Muscle layer of duodenum (tissue), 2 donors: ENCODE results near the gene RUNX1.
A peak's percentile ranks its signal among the peaks of the same experiment; 100 is the strongest.

Experiments
- H3K27ac ChIP-seq: one replicate; pipeline ENCODE4 v1.7.0; 2013; ENCODE audit warnings: mild to moderate bottlenecking, low read length
- H3K27me3 ChIP-seq: one replicate; pipeline ENCODE4 v1.7.0; 2013; ENCODE audit warnings: low read depth, mild to moderate bottlenecking, control low read depth, low read length
- H3K36me3 ChIP-seq, 2 donors: one replicate each; pipeline ENCODE4 v1.7.0; 2013; ENCODE audit warnings: low read length in 2 of 2, control low read depth in 1 of 2, mild to moderate bottlenecking in 1 of 2; ENCODE audit not compliant: insufficient read depth in 2 of 2, control insufficient read depth in 1 of 2
- H3K4me1 ChIP-seq, 2 donors: one replicate each; pipeline ENCODE4 v1.7.0; 2013; ENCODE audit warnings: low read length in 2 of 2, mild to moderate bottlenecking in 2 of 2, control low read depth in 1 of 2, moderate library complexity in 1 of 2; ENCODE audit not compliant: insufficient read depth in 2 of 2, control insufficient read depth in 1 of 2
- H3K4me3 ChIP-seq, 2 donors: one replicate each; pipeline ENCODE4 v1.7.0; 2013; ENCODE audit warnings: low read length in 2 of 2, low read depth in 1 of 2, mild to moderate bottlenecking in 1 of 2
- H3K9me3 ChIP-seq, 2 donors: one replicate each; pipeline ENCODE4 v1.7.0; 2013; ENCODE audit warnings: low read length in 2 of 2, control low read depth in 1 of 2, mild to moderate bottlenecking in 1 of 2; ENCODE audit not compliant: control insufficient read depth in 1 of 2
- donor health status: healthy.

Gene RUNX1

DNA sequence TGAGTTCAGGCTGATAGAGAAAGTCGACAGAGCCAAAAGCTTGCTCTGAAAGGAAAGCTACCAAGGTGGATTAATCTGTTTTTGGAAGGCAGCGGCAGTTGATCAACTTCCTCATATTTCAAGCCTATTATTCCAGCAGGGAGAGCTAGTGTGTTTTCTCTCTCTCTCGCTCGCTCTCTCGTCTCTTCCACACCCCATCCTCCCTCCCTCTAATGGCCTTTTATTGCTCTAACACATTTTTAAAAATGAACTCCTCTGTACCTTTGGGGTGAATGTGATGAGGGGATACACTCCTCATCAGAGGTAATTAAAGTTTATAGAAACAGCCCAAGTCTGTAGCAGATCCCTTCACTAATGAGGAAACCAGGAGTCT lies 253.9 kb downstream of the RUNX1 start:
- Histone ChIP-seq H3K27me3 (no peaks in the 10 kb centered on the region), H3K4me3 (no peak overlapping the region), H3K9me3 (no peaks in the 10 kb centered on the region), H3K4me1 (peaks cover 12 to 17% of the 10 kb centered on the region in 2 donors), H3K36me3 (peaks cover 9 to 14% of the 10 kb centered on the region in 2 donors), H3K27ac (peak overlapping the region; percentile 76)

DNA sequence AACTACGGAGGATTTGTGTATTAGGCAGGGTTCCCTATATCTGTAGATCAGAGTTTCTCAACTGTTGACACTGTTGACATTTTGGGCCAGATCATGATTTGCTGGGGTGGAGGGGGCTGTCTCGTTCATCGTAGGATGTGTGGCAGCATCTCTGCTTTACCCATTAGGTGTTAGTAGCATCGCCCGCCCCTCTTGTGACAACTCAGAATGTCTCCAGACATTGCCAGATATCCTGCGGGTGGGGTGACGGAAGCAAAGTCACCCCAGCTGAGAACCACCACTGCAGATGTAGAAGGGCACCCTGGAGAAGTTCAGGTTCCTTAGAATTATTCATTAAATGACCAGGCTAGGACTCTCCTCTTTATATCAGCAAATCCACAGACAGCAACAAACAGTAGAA lies 254.4 kb downstream of the RUNX1 start:
- Histone ChIP-seq H3K4me3 (no peak overlapping the region), H3K4me1 (peaks cover 12 to 17% of the 10 kb centered on the region in 2 donors), H3K27me3 (no peaks in the 10 kb centered on the region), H3K9me3 (no peaks in the 10 kb centered on the region), H3K36me3 (peaks cover 9 to 14% of the 10 kb centered on the region in 2 donors), H3K27ac (peak overlapping the region; percentile 76)

DNA sequence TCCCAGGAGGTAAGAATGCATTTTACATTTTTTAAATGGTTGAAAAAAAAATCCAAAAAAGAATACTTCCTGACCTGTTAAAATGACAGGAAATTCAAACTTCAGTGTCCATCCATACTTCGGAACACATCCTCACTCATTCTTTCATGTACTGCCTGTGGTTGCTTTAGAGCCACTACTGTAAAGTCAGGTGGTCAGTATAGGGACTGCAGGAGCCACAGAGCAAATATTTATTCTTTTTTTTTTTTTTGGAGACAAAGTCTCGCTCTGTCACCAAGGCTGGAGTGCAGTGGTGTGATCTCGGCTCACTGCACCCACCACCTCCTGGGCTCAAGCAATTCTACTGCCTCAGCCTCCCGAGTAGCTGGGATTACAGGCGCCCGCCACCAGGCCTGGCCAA lies 255.6 kb downstream of the RUNX1 start:
- Histone ChIP-seq H3K4me3 (no peak overlapping the region), H3K36me3 (peaks cover 5 to 14% of the 10 kb centered on the region in 2 donors), H3K9me3 (no peaks in the 10 kb centered on the region), H3K4me1 (peaks cover 12 to 17% of the 10 kb centered on the region in 2 donors), H3K27me3 (no peaks in the 10 kb centered on the region), H3K27ac (no peak overlapping the region)

DNA sequence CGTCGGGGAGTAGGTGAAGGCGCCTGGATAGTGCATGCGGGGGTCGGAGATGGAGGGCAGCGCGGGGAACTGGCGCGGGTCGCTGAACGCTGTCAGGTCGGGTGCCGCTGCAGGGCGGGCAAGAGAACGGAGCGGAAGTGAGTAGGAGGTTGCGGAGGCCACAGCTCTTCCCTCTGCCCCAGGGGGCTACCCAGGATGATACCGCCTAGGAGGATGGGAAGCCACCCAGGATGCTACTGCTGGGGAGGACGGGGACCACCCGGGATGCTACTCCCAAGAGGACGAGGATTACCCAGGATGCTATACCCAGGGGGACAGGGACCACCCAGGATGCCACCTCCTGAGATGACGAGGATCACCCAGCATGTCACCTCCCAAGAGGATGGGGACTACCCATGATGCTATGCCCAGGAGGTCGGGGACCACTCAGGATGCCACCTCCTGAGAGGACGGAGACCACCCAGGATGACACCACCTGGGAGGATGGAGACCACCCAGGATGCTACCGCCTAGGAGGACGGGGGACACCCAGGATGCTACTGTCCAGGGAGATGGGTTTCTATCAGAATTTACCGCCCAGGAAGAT lies 256.5 kb downstream of the RUNX1 start:
- H3K36me3 ChIP-seq: peaks cover 5 to 10% of the 10 kb centered on the region in 2 donors
- H3K4me3 ChIP-seq: no peak overlapping the region
- no peaks in the 10 kb centered on the region for H3K27me3 ChIP-seq

DNA sequence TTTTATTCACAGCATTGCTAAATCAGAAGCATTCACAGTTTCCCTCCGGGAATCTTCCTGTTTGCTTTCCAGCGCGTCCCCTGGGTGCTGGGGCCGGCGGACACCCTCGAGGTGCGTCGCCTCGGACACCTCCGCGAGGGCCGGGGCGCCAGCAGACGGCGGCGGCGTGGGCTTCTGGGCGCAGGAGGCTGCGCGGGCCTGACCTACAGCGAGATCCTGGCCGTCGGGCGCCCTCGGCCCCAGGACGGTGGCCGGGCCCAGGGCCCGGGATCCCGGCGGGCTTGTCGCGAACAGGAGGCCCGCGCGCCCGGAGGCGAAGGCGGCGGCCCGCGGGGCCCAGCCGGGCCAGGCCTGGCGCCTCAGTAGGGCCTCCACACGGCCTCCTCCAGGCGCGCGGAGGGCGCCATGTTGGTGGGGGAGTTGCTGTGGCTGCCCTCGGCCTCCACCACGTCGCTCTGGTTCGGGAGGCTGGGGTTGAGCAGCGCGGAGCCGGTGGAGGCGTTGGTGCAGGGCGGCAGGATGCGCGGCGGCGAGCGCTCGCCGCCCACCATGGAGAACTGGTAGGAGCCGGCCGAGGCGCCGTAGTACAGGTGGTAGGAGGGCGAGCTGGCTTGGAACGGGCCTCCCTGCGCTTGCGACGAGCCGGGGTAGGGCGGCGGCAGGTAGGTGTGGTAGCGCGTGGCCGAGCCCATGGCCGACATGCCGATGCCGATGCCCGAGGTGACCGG lies 257.2 kb downstream of the RUNX1 start:
- Histone ChIP-seq H3K27ac (no peak overlapping the region), H3K4me1 (peaks cover 9 to 17% of the 10 kb centered on the region in 2 donors), H3K4me3 (no peak overlapping the region), H3K36me3 (peaks cover 5 to 10% of the 10 kb centered on the region in 2 donors), H3K27me3 (no peaks in the 10 kb centered on the region), H3K9me3 (no peaks in the 10 kb centered on the region)

More for the DNA sequence above, 256.5 kb downstream of the RUNX1 start:
- Histone ChIP-seq H3K27ac (no peak overlapping the region), H3K9me3 (no peaks in the 10 kb centered on the region), H3K4me1 (peaks cover 12 to 17% of the 10 kb centered on the region in 2 donors)

DNA sequence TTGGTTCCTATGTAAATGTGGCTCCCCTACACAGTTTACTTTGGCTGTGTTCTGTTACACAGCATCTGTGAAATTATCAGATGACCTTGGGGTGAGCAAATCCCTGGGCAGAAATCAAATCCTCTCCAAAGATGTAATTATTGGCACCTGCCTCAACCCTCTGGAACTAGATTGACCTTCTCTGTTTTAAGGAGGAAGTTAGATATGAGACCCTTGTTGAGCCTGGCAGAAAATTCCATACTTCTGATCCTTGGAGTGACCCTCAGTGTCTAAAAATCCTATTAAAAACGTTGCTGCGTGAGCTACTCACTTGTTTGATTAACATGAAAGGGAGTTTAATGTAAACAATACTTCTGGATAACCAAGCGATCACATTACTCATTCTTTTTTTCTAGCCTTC lies 258.3 kb downstream of the RUNX1 start:
- no peak overlapping the region for H3K4me3 ChIP-seq
- H3K4me1 ChIP-seq: peaks cover 7 to 10% of the 10 kb centered on the region in 2 donors
- H3K36me3 ChIP-seq: peaks cover 5 to 10% of the 10 kb centered on the region in 2 donors
- H3K27me3 ChIP-seq: no peaks in the 10 kb centered on the region
- H3K9me3 ChIP-seq: no peaks in the 10 kb centered on the region
- H3K27ac ChIP-seq: no peak overlapping the region

DNA sequence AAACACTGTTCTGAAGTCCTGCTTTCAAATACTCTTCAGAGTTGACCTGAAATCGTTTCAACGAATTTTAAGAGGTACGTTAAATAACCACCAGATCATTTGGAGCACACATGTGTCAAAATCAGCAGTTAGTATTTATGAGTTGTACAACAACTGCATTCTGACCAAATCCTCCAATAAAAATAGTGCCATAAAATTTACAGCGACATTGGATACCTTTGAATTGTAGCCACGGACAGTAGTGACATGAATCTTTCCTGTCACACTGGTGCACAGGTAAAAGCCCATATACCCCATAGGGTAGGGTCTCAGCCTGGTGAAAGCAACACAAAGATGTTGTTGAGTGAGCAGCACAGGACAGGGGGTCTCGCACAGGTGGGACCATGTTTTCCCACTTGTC lies 258.8 kb downstream of the RUNX1 start:
- Histone ChIP-seq H3K9me3 (no peaks in the 10 kb centered on the region), H3K4me1 (peaks cover 3 to 6% of the 10 kb centered on the region in 2 donors), H3K36me3 (peaks cover 5 to 10% of the 10 kb centered on the region in 2 donors), H3K4me3 (no peak overlapping the region), H3K27ac (no peak overlapping the region), H3K27me3 (no peaks in the 10 kb centered on the region)

DNA sequence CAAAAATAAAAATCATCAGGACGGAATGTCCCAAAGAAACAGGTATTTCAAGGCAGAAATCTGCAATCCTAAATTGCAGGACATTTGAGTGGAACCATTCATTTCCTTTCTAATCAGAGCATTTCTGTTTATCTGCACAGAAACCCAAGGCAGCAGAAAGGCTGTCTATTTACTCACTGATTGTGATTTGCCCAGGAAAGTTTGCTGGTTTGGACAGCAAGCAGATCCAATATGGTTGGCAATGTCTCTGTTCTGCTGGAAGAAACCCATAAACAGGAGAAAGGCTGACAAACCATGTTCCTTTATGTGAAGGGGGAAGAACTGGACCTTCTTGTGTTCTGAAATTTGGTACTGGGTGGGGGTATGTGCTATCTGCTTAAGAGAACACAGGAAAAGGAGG lies 260.2 kb downstream of the RUNX1 start:
- Histone ChIP-seq H3K4me3 (no peak overlapping the region), H3K27me3 (no peaks in the 10 kb centered on the region), H3K27ac (no peak overlapping the region), H3K36me3 (peaks cover 0 to 5% of the 10 kb centered on the region in 2 donors), H3K4me1 (no peaks in the 10 kb centered on the region), H3K9me3 (no peaks in the 10 kb centered on the region)

DNA sequence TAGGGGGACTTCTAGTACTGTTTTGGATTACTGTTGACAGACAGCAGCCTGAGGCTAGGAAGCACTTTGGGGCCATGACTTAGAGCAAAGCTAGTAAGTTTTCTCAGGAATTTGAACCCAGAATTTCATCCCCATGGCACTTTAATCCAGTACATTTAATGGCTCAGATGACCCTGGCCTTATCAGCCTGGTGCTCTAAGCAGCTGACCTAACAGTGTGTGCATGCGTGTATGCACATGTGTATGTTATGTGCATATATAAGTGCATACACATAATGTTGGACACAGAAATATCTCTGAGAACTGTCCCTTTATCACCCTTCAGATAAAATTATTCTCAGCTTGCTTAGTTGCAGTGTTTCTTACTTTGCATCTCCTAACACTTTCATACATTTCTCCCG lies 265.3 kb downstream of the RUNX1 start:
- no peaks in the 10 kb centered on the region for H3K4me1 ChIP-seq
- no peak overlapping the region for H3K4me3 ChIP-seq
- no peak overlapping the region for H3K27ac ChIP-seq
- H3K36me3 ChIP-seq: no peaks in the 10 kb centered on the region
- no peaks in the 10 kb centered on the region for H3K9me3 ChIP-seq
- no peaks in the 10 kb centered on the region for H3K27me3 ChIP-seq

DNA sequence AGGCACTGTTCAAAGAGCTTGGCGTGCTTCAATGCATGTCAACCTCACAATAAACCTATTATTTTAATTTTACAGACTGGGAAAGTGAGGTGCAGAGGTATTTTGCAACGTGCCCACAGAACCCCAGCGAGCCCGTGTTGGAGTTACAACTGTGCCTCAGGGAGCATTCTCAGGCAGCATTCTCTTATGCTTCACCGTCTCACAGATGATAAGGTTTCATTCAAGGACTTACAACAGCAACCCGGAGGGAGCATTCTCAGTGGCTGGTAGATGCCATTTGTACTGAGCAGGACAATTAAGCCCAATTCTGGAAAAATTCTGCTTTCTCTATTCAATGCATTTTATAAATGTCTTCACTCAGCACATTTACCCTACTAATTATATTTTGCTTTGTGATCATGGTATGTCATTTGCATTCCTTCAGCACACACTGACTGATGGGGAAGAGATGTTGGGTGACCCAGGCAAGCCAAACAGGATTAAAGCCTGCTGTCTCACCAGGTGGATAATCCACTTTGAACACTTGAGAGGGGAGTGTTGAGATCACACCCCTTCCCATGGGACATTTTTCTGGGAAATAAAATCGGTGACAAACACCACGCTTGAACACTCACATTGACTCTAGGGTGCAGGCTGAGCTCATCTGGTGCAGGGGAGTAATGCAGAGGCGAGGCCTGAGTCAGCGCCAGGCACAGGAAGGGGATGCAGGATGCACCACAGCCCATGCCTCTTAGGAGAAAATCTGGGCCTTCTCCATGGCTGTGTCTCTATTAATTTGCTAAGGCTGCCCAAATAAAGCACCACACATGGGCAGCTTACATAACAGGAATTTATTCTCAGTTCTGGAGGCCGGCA lies 266.4 kb downstream of the RUNX1 start:
- H3K4me3 ChIP-seq: no peak overlapping the region
- H3K36me3 ChIP-seq: no peaks in the 10 kb centered on the region
- H3K27me3 ChIP-seq: no peaks in the 10 kb centered on the region
- H3K27ac ChIP-seq: no peak overlapping the region
- H3K4me1 ChIP-seq: no peaks in the 10 kb centered on the region
- no peaks in the 10 kb centered on the region for H3K9me3 ChIP-seq

DNA sequence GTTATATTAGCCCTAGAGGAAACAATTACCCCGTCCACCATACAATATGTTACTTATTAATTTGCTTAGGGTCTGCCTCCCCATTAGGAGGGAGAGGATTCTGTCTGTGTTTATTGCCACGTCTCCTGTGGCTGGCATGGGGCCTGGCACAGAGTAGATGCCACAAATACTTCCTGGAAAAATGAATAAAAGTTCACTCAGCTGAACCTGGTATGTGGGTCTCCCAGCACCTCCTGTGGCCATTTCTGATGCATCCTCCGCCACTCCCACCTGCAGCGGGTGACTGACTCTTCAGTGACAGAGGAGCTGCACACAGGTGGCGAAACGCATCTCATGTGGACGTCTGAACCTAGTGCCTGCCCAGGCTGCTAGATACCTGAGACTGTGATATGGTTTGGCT lies 267.6 kb downstream of the RUNX1 start:
- Histone ChIP-seq H3K27ac (no peak overlapping the region), H3K4me1 (no peaks in the 10 kb centered on the region), H3K4me3 (no peak overlapping the region), H3K36me3 (no peaks in the 10 kb centered on the region), H3K9me3 (no peaks in the 10 kb centered on the region), H3K27me3 (no peaks in the 10 kb centered on the region)
